Stimulated activated CD4-positive, alpha-beta T cell treated with anti-CD3 and anti-CD28 coated beads, Interleukin-4, amount 100 ng/mL, for 1 hour (primary cell): ENCODE measurements around the gene CRACDL.

Experiments
- DNase-seq: peaks from one replicate; pipeline ENCODE4 v3.0.0-alpha.2; 2020

CRACDL gene

DNA sequence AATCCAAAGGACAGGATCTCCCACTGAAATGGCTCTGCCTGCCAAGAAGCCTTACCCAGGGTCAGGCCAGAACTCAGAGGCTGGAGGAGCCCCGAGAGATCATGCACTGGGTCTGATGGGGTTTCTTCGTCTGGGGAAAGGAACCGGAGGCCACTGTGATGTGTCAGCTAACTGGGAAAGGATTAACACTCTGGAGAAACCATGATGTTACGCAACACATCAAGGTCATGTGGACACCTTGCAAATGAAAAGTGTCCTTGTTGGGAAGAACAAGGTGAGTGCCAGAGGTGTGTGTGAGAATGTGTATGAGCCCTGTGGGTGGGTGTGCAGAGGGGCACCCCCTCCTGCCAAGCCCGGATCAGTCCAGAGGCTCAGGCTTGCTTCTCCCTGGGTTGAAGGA is 86.9 kb downstream of the CRACDL start:
- no peak for DNase-seq

GRCh38 chr2:98847853-98848252 is 88.2 kb downstream of the CRACDL start:
- no peak for DNase-seq

DNA sequence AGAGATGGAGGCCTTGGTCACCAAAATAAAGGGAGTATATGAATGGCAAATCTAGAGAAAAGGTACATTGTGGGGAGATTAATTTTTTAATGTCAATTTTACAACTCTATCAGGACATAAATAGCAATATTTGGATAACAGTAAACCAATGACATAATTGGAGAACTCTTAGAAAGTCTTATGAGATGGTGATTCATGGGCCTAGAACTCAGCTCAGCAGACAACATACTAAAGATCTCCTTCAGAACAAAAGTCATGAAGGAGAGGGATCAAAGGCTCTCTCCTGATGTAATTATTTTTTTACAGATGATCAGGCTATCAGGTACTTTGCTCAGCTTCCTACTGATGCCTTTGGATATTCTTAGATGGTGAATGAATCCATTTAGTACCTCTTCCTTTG is 90.0 kb downstream of the CRACDL start:
- no peak for DNase-seq

DNA sequence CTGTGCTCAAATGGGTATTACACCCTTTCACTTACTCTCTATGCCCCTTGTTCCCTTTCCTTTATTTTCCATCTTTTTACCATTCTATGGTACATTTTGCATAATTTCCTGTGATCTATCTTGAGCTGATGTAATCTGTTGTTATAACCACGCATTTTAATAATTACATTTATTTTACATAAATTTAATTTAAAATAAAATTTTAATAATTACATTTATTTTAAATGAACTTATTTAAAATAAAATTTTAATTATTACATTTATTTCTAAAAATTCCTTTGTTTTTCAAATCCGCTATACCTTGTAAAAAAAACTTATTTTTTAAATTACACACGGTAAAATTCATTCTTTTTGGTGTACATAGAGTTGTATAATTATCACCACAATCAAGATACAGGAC is 93.9 kb downstream of the CRACDL start:
- no peak for DNase-seq

GRCh38 chr2:98839292-98839691 is 96.7 kb downstream of the CRACDL start:
- DNase-seq, result no peak

- no peak for DNase-seq
These were observed 100.1 kb downstream of the CRACDL start for GRCh38 chr2:98835831-98836385.

GRCh38 chr2:98833917-98834263 is 102.1 kb downstream of the CRACDL start:
- no peak for DNase-seq

DNA sequence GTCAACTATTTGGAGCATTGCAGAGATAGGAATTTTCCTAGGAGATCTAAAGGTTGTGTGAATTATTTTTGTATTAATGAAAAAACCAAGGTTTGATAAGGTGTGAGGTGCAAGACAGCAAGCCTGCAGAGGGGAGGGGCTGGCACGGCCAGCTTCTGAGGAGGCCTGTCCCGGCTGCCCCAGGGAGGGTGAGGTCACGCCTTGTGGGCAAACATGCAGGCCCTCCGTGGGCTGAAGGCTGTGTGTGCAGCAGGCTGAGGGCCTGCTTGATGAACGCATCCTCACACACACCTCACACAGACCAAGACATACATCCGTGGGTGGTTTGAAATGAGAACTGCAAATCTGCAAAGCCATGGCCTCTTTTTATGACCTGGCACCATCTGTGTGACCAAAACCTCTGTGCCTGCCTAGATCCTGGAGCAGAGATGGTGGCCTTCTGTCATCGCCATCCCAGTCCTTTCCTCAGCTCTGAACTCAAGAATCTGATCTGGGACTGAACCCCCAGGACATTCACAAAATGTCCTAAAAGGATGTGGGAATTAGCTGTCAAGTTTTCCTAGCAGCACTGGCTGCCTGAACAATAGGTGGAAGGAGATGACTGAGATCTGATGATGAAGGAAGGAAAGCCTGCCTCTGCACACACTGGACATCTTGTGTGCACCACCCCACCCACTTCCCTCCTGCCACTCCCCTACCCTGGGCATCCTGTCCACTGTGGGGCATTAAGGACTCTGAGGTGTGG is 102.7 kb downstream of the CRACDL start:
- no peak for DNase-seq

- no peak for DNase-seq
These were observed 103.9 kb downstream of the CRACDL start for GRCh38 chr2:98832172-98832571.

GRCh38 chr2:98830571-98831145 is 105.4 kb downstream of the CRACDL start:
- DNase-seq, result no peak

DNA sequence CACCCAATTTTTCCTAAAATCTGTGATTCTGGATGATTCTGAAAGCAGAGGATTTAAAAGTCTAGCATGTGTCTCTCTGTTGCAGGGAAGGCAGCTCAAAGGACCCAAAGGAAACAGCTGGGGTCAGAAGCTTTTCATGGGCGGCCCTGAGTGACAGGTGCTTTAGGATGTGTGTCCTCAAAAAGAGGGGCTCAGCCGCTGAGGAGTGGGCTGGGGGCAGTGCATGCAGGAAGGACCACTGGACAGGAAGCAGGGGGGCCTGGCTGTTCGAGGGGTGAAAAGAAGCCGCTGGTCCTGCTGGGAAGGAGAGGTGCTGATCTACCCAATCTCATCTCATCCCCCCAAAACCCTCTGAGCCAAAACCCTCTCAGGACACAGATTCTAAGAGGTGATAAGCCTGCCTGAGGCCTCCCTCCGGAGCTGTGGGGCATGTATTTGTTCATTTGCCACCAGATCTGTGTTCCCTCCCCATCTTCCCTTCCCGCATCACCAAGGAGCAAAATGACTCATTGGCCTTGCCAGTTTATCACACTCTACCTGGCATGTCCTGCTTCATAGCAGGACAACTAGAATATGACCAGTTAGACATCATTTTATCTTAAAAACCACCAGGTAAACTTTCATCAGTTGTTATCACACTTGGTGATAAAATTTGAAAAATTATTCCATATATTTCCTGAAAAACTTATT is 106.3 kb downstream of the CRACDL start:
- no peak for DNase-seq

- no peak for DNase-seq
These were observed 107.1 kb downstream of the CRACDL start for GRCh38 chr2:98828793-98829371.

DNA sequence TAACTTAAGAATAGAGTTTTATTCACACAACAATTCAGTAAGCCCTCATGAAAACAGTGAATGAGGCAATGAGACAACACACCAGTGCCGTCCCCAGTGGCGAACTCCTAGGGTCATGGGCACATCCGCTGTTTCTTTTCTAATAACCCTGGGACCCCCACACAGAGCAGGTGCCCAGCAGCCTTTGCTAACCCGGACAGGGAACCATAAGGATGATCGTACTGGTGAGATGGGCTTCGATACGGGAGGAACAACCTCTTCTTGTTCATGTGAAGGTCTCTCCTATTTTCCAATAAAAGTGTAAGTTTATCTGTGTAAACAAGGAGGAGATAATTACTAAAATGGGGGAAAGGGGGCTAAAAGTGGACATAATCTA is 107.7 kb downstream of the CRACDL start:
- no peak for DNase-seq

- no peak for DNase-seq
These were observed 108.2 kb downstream of the CRACDL start for GRCh38 chr2:98827625-98828368.

DNA sequence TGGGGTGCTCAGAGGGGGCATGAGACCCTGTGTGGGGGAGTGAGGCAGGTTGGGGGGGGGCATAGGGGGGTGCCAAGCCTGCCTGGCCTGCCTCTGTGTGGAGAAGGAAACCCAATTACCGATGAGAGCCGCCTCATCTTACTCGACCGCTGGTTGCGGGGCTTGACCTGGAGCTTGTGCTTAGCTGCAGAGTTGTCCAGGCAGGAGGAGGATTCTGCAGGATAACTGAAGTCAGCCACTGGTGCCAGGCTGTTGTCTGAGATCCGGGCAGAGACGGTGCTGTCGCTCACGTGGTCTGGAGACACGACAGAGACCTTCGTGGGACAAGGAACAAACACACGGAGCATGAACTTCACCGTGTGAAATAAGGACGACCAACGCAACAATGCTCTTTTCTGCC is 109.2 kb downstream of the CRACDL start:
- no peak for DNase-seq

DNA sequence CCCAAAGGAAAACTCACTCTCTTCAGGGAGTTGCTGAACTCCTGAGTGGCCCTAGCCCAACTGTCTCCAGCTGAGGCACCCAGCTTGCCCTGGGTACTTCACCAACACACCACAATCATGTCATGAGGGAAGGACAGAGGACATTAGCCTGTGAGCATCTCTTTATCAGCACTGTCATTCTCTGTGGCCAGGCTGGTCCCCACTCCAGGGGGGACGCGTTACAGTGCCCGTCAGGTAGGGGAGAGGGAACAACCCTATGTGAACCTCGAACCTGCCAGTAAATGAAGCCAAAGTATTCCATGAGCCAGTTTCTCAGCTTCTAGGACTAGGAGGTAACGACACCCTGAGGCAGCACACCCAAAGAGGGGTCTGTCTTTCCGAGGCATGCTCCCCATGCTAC is 110.2 kb downstream of the CRACDL start:
- no peak for DNase-seq

DNA sequence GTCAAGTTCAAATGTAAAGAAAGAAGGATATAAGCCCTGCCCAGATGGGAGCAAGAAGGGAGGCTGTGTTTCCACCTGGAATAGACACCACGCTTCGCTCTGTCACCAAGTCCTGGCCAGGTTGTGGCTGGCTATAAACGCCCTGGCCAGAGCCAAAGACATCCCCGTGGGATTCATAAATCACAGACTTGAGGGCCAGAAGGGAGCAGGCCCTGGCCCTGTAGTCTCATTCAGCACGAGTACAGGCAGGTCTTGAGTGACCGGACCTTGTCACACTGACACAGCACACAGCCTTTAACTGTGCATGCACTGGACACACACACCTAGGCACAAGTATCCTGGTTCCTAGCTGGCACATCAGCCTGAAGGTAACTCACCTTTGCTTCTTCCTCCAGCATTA is 110.6 kb downstream of the CRACDL start:
- no peak for DNase-seq

DNA sequence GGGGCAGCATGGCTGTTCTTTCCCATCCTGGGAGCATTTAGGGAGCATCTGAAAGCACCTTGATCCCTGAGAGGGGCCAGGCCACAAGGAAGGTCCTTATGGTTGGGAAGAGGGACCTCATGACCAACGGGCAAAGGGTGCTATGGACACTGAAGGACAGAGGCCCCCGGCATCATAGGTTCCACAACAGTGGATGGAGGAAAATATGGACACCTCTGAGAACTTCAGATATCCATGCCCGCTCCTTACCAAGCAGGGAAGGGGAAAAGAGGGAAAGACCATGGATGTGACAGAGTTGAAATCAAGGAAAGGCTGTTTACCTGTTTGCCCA is 111.0 kb downstream of the CRACDL start:
- no peak for DNase-seq

DNA sequence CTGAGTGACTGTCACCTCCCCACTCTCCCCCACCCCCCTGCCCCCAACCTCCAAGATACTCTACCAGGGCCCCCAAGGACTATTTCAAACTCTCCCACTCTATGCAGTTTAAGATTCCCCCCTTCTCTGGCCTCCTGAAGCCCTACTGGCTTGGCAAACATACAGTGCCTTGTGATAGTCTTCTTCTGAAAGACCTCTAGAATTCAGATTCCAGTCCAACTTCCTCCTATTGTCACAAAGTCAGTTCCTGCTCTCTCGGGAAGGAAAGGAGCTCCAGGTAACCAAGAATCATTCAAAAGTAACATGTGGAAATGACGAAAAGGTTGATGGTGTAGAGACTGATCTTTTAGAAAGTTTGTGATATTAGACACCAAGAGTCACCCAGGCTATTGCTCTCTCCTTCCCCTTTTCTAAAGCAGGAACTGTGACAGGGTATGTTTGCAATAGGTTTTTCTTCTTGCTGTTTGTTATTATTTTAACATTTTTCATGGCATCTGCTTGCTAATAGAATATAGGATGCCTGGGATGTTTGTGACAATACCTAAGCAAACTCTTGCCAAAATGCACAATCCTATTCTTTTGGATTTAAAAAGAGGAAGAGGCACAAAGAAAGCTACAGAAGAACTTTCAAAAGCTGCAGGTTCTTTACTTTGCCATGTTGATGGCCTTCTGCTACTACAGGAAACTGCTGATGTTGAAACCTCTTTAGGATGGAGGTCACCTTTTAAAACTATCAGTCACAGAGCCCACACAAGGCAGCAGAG is 111.6 kb downstream of the CRACDL start:
- no peak for DNase-seq

DNA sequence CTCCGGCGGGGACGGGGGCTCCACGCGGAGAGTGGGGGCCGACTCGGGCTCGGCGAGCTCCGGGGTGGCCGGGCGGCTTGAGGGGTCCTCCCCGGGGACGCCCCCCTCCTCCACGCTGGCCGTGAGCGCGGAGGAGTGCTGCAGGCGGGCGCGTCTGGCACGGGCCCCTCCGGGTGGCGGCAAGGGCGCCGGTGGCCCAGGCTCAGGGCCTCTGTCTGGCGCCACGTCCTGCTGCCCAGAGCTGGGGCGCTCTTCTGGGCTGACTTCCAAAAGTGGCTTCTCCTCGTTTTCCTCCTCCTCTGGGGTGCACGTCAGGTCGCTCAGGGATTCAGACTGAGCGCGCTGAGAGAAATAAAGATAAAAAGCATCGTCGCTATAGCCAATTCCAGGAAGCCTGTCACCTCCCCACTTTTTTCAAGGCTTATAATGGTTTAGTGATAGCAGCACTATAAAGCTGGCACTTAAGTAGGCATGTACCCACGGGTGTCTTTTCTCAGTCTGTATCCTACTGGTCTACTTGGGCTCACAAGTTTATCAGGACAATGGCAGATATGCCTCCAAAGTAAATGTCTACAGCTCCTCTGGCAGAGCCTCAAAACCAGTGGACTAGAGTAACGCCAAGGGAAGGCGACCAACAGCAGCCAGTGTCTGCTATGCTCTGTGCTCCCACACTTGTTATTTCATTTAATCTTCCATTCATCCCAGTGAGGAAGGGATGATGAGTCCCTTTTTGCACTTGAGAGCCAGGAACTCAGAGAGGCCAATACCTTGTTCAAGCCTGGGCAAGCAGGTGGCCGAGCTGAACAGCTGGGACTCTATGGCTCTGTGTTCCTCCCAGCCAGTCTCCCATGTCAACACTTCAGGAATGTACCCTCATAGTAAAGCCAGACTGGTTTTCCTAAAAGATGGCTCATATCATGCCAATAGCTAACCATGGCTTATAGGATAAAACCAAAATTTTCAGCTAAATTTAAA is 112.5 kb downstream of the CRACDL start:
- DNase-seq, result no peak
